GM10248 (cell line): ENCODE measurements around the gene USP48.

Experiments used
- CTCF ChIA-PET: fragments of 300-600 bp; sonication (Branson Sonifier 250); formaldehyde crosslinking; extraction: SDS; loops from one replicate; lab custom pipeline; 2021; ENCODE audit warnings: antibody characterized with exemption; lab: Yijun Ruan, JAX
- POLR2A ChIA-PET: fragments of 350-650 bp; sonication (Branson Sonifier 250); formaldehyde crosslinking; extraction: SDS; loops from one replicate; lab custom pipeline; 2020; ENCODE audit warnings: antibody characterized with exemption; lab: Yijun Ruan, JAX
- DNase-seq: peaks from one replicate; pipeline ENCODE4 v3.0.0; 2012; ENCODE audit errors: extremely low spot score
- TF ChIP-seq, protein P1 (sequence below): IDR thresholded peaks from 2 replicates; pipeline ENCODE4 v1.5.1; 2012; ENCODE audit warnings: mild to moderate bottlenecking, low read depth; ENCODE audit errors: extremely low read depth, missing control alignments, control extremely low read depth

Gene USP48

DNA sequence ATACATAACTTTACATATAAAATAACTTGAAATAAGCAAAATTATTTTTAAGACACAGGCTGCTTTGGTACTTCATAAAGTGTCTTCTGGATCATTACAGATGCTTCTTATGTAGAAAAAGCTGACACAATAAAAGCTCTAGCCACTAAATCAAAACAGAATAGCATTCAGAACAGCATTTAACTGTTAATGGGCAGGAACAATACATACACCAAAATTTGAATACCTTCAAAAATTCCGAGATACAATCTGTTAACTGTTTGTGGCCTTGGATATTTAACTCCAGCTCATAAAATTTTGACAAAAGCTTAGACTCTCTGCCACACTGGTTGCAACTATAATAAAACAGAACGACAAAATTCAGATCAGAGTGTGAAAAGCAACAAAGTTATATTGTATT, 31.7 kb downstream of the USP48 start:
- no peak for DNase-seq
- TF ChIP-seq, protein P1, sequence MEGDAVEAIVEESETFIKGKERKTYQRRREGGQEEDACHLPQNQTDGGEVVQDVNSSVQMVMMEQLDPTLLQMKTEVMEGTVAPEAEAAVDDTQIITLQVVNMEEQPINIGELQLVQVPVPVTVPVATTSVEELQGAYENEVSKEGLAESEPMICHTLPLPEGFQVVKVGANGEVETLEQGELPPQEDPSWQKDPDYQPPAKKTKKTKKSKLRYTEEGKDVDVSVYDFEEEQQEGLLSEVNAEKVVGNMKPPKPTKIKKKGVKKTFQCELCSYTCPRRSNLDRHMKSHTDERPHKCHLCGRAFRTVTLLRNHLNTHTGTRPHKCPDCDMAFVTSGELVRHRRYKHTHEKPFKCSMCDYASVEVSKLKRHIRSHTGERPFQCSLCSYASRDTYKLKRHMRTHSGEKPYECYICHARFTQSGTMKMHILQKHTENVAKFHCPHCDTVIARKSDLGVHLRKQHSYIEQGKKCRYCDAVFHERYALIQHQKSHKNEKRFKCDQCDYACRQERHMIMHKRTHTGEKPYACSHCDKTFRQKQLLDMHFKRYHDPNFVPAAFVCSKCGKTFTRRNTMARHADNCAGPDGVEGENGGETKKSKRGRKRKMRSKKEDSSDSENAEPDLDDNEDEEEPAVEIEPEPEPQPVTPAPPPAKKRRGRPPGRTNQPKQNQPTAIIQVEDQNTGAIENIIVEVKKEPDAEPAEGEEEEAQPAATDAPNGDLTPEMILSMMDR: no peak
- POLR2A ChIA-PET: no interaction called here
- CTCF ChIA-PET: interaction anchor here (1.0 to 1.4 kb wide), 2 partner anchors 10 to 17 kb away, joined by 3 to 6 read pairs; no protein-coding TSS in a partner anchor

DNA sequence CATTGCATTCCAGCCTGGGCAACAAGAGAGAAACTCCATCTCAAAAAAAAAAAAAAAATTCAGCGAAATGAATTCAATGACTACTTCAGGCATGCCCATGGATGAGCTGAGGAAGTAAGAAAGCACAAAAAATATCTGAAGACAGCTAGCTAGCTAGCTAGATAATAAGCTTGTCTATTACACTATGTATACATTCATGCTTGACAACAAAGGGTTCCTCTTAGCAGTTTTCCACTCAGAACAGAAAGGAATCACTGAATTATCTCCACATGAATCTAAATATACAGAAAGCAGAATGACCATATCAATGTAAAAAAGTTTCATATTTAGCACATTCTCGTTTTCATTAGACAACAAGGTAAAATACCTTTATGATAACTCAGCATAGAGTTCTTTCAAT, 32.1 kb downstream of the USP48 start:
- TF ChIP-seq, protein P1: no peak
- no peak for DNase-seq
- ChIA-PET POLR2A (no interaction called here), CTCF (interaction anchor here (1.0 kb wide), 1 partner anchor 17 kb away, joined by 3 read pairs; no protein-coding TSS in a partner anchor)

DNA sequence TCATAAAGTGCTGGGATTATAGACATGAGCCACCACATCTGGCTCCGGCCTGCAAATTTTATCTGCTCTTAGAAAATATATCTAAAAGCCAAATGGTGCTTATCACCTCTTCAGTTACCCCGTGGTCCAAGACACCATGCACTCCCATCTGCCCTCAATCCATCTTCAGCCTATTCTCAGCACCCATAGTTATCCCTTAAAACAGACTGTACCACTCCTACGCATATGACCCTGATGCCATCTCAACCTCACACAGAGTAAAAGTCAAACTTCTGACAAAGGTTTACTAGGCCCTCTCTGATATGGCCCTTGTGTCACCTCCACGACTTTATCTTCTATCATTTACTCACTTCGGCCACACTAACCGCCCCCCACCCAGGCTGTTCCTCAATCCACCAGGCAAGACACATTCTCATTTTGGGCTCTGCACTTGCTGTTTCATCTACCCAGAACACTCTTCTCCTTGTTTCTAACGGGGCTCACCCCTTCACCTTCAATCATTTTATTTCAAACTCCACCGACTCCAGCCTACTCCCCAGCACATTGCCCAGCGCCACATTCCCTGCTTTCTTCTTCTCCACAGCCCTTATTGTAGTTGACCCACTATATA, 33.0 kb downstream of the USP48 start:
- TF ChIP-seq, protein P1: no peak
- ChIA-PET POLR2A (no interaction called here), CTCF (interaction anchor here (1.0 to 1.2 kb wide), 2 partner anchors 16 to 32 kb away, joined by 3 read pairs; no protein-coding TSS in a partner anchor)
- no peak for DNase-seq

DNA sequence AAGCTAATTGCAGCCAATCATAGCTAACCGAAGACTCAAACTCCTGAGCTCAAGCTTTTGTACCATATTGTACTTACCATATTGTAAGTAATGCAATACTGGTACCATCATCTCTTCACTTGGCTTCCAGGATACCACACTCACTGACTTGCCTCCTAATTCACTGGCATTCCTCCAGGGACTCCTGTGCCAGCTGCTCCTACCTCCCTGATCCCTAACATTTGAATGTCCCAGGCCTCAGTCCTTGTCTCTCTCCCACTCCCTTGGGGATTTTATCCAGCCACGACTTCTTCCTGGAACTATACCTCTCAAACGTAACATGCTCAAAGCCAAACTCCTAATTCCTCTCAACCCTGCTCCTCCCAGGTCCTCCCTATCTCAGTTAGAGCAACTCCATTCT, 33.8 kb downstream of the USP48 start:
- ChIA-PET POLR2A (no interaction called here), CTCF (interaction anchor here (1.2 to 1.3 kb wide), 3 partner anchors 19 to 42 kb away, joined by 3 read pairs; no protein-coding TSS in a partner anchor)
- TF ChIP-seq, protein P1: no peak
- no peak for DNase-seq

DNA sequence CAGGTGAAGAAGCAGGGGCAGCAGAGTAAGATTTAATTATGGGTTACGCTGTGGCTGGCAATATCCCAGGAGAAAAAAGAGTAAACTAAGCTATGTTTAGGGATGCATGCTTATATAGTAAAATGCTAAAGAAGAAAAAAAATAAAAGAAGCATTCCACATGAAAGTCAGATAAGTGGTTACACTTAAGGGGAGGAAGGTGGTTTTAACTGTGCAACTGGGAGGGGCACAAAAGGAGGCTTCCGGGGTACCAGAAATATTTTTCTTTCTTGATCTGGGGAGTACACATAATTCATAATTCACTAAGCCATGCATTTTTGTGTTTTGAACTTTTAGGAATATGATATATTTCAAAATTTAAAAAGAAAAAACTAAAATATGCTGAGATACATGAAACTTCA, 39.5 kb downstream of the USP48 start:
- CTCF ChIA-PET: interaction anchor here (1.7 kb wide), 1 partner anchor 9 kb away, joined by 4 read pairs; no protein-coding TSS in a partner anchor
- POLR2A ChIA-PET: no interaction called here
- TF ChIP-seq, protein P1: no peak
- no peak for DNase-seq

DNA sequence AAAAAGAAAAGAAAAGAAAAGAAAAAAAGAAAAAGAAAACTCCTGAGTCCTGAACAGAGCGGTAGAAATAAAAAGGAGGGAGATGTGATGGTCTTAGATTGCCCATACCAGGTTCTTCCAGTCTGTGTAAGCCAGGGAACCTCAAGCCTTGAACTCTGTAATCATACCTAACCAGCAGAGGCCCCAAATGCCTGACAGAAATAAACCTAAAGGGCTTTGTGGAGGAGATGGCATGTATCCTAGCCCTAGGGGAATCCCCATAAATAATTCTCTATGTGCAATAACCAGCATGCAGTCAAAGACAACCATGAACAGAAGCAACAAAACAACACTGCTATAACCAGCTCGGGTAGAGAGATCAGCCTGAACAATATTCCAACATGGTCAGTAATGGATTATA, 40.4 kb downstream of the USP48 start:
- TF ChIP-seq, protein P1: no peak
- POLR2A ChIA-PET: no interaction called here
- DNase-seq: no peak
- CTCF ChIA-PET: no interaction called here
